OCI-LY3 (cell line): Measurements from ENCODE around the gene MAP6D1.
"Not testable (repeated sequence)": the region's sequence is repeated elsewhere in the genome, so short reads cannot be mapped to it uniquely, and the experiment has no call there.

Experiments
- H2AFZ ChIP-seq: fragments of 200-600, 300-600 bp; shearing (Covaris generic); 2 replicates; pipeline ENCODE4 v1.6.0; 2014; ENCODE audit warnings: antibody characterized with exemption, low read depth, low read length
- H3K27ac ChIP-seq: fragments of 200-600, 300-600 bp; sonication (generic); 2 replicates; pipeline ENCODE4 v1.5.1; 2014; ENCODE audit warnings: mild to moderate bottlenecking, low read length, moderate library complexity, mixed read lengths
- H3K27me3 ChIP-seq: fragments of 200-600, 300-600 bp; sonication (generic); 2 replicates; pipeline ENCODE4 v1.6.1; 2014; ENCODE audit warnings: low read depth, low read length, mixed read lengths
- H3K36me3 ChIP-seq: fragments of 200-600, 300-600 bp; sonication (generic); replicated peaks from 2 replicates; pipeline ENCODE3; 2014; ENCODE audit warnings: low read depth, low read length, mixed read lengths
- H3K4me1 ChIP-seq: fragments of 300-600, 200-600 bp; sonication (generic); 2 replicates; pipeline ENCODE4 v1.6.1; 2014; ENCODE audit warnings: low read length, mixed read lengths
- H3K4me2 ChIP-seq: fragments of 200-600, 300-600 bp; sonication (generic); 2 replicates; pipeline ENCODE4 v1.6.1; 2014; ENCODE audit warnings: low read length, mixed read lengths
- H3K4me3 ChIP-seq: fragments of 300-600, 200-600 bp; sonication (generic); 2 replicates; pipeline ENCODE4 v1.5.1; 2014; ENCODE audit warnings: antibody characterized with exemption, mild to moderate bottlenecking, low read length, moderate library complexity
- H3K79me2 ChIP-seq: fragments of 300-600, 200-600 bp; shearing (Covaris generic); 2 replicates; pipeline ENCODE4 v1.6.1; 2014; ENCODE audit warnings: mild to moderate bottlenecking, low read length, mixed read lengths
- H3K9ac ChIP-seq: fragments of 300-600, 200-600 bp; shearing (Covaris generic); 2 replicates; pipeline ENCODE4 v1.6.0; 2014; ENCODE audit warnings: mild to moderate bottlenecking, low read length, moderate library complexity
- H3K9me3 ChIP-seq: fragments of 200-600, 300-600 bp; shearing (Covaris generic); 2 replicates; pipeline ENCODE4 v1.6.1; 2014; ENCODE audit warnings: low read length, mixed read lengths; ENCODE audit not compliant: insufficient read depth
- H4K20me1 ChIP-seq: fragments of 200-600, 300-600 bp; sonication (generic); 2 replicates; pipeline ENCODE4 v1.6.1; 2016; ENCODE audit warnings: low read length, mixed read lengths; ENCODE audit not compliant: insufficient read depth
- CTCF ChIP-seq: fragments of 200-600, 300-600 bp; sonication (generic); IDR thresholded peaks from 2 replicates; pipeline ENCODE4 v1.5.1; 2014; ENCODE audit warnings: antibody characterized with exemption, low read length, low read depth
- EZH2phosphoT487 ChIP-seq: fragments of 200-600 bp; shearing (Covaris generic); IDR thresholded peaks from 2 replicates; pipeline ENCODE4 v1.6.1; 2018; ENCODE audit warnings: antibody characterized with exemption, mixed run types, low read depth

The MAP6D1 gene

DNA sequence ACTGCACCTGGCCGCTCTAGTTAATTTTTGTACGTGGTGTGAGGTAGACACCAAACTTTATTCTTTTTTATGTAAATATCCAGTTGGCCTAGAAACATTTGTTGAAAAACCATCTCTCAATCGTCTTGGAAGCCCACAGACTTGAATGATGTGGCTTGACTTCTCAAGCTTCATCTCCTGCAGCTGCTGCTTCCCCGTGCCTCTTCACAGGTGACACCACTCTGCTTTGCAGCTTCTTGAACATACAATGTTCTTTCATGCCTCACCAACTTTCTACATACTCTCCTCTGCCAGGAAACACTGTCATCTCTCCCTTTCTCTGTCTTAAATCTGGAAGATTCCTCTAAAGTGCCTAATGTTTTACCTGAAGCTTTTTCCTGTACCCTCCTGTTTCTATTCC, 35.6 kb downstream of the MAP6D1 start:
- no peaks in the 10 kb centered on the region; the same call in 1 of the 2 replicates for H4K20me1 ChIP-seq
- H3K36me3 ChIP-seq = peaks cover 55% of the 10 kb centered on the region
- no peaks in the 10 kb centered on the region for H3K9me3 ChIP-seq
- no peaks in the 10 kb centered on the region for H3K27me3 ChIP-seq
- H3K4me3 ChIP-seq = no peak overlapping the region
- peaks cover 11% of the 10 kb centered on the region; the same call in 1 of the 2 replicates for H3K79me2 ChIP-seq
- H3K9ac ChIP-seq = no peak overlapping the region
- no peak for TF ChIP-seq CTCF
- no peak for TF ChIP-seq EZH2phosphoT487
- H3K4me1 ChIP-seq = no peaks in the 10 kb centered on the region
- H2AFZ ChIP-seq = no peak overlapping the region
- no peak overlapping the region for H3K4me2 ChIP-seq
- no peak overlapping the region for H3K27ac ChIP-seq

GRCh38 chr3:183784503-183784902, 40.9 kb downstream of the MAP6D1 start:
- H3K9me3 ChIP-seq, H3K27me3 ChIP-seq, H3K9ac ChIP-seq, H2AFZ ChIP-seq, H4K20me1 ChIP-seq, H3K4me2 ChIP-seq, H3K4me1 ChIP-seq, H3K27ac ChIP-seq, H3K4me3 ChIP-seq: not testable (repeated sequence)
- H3K36me3 ChIP-seq = peaks cover 60% of the 10 kb centered on the region
- peaks cover 25% of the 10 kb centered on the region for H3K79me2 ChIP-seq

DNA sequence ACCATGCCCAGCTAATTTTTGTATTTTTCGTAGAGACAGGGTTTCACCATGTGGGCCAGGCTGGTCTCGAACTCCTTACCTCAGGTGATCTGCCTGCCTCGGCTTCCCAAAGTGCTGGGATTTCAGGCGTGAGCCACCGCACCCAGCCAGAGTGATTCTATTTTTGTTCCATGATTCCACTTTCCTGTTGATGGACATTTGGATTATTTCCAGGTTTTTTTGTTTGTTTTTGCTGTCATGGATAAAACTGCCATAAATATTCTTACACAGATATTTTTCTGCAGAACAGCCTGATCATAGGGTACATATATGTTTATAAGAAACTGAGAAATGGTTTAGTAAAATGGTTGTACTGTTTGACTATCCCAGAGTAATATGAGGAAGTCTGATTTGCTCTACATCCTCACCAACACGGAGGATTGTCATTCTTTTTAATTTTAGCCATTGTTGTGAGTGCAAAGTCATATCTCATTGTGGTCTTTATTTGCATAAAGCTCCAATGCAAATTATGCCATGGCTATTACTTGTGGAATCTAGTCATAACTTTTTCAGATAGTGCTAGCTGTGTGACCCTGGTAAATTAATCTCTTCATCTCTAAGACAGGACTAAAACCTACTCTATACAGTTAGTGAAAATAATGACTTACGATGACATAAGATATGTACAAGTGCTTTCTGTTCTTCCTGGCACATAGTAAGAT, 42.7 kb downstream of the MAP6D1 start:
- no peaks in the 10 kb centered on the region for H3K27me3 ChIP-seq
- H3K27ac ChIP-seq = no peak overlapping the region
- peaks cover 3% of the 10 kb centered on the region; the same call in 1 of the 2 replicates for H4K20me1 ChIP-seq
- no peak overlapping the region for H3K4me3 ChIP-seq
- H3K4me2 ChIP-seq = no peak overlapping the region
- H3K36me3 ChIP-seq = peaks cover 62% of the 10 kb centered on the region
- no peaks in the 10 kb centered on the region for H3K9me3 ChIP-seq
- peaks cover 17% of the 10 kb centered on the region for H3K79me2 ChIP-seq
- no peak overlapping the region for H3K9ac ChIP-seq
- no peak for TF ChIP-seq EZH2phosphoT487
- TF ChIP-seq CTCF = no peak
- H3K4me1 ChIP-seq = peaks cover 6% of the 10 kb centered on the region; the same call in 1 of the 2 replicates
- no peak overlapping the region for H2AFZ ChIP-seq

DNA sequence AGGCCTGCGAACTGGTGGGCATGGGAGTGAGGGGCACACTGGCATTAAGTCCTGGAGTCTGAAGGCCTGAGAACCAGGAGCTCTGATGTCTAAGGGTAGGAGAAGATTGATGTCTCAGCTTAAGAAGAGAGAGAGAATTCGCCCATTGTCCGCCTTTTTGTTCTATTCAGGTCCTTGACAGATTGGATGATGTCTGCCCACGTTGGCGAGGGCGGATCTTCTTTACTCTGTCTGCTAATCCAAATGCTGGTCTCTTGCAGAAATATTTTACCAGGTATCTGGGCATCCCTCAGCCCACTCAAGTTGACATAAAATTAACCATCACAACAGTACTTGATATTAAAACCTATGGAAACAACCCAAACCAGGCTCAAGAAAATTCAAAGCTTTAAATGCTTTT, 44.1 kb downstream of the MAP6D1 start:
- H3K27me3 ChIP-seq = no peaks in the 10 kb centered on the region
- peaks cover 3% of the 10 kb centered on the region; the same call in 1 of the 2 replicates for H4K20me1 ChIP-seq
- TF ChIP-seq CTCF = no peak
- TF ChIP-seq EZH2phosphoT487 = no peak
- no peak overlapping the region for H3K4me3 ChIP-seq
- H3K9me3 ChIP-seq = no peaks in the 10 kb centered on the region
- H3K27ac ChIP-seq = no peak overlapping the region
- peaks cover 60% of the 10 kb centered on the region for H3K36me3 ChIP-seq
- H3K4me1 ChIP-seq = peaks cover 6% of the 10 kb centered on the region; the same call in 1 of the 2 replicates
- no peak overlapping the region for H3K4me2 ChIP-seq
- H3K9ac ChIP-seq = no peak overlapping the region
- peaks cover 17% of the 10 kb centered on the region for H3K79me2 ChIP-seq
- H2AFZ ChIP-seq = no peak overlapping the region
